Measurements from ENCODE around the gene C1D. TPM values are rescaled to one million over a fixed set of nuclear protein-coding genes. Genes with fewer than 3 reads are reported as not detected.

The C1D gene
- total RNA-seq, 1 donor from 2014 or later = 19.0 TPM

DNA sequence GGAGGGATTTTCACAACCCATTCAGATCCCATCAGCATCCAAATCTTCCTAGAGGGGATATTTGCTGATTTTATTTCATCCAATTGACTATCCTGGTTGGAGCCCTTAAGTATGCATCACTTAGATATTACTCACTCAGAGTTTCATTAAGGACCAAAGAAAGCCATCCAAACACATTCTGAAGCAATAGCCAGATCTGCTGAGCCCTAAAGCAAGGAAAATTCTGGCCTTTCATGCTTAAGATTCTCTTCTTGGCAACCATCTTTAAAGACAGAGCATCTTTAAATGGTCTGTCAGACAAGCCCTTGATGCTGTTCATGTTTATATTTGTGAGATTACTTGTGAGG is 40.9 kb upstream of the C1D start:
- H3K4me1 Mint-ChIP-seq (ENCODE audit: low read depth) = no peaks in the 10 kb centered on the region

DNA sequence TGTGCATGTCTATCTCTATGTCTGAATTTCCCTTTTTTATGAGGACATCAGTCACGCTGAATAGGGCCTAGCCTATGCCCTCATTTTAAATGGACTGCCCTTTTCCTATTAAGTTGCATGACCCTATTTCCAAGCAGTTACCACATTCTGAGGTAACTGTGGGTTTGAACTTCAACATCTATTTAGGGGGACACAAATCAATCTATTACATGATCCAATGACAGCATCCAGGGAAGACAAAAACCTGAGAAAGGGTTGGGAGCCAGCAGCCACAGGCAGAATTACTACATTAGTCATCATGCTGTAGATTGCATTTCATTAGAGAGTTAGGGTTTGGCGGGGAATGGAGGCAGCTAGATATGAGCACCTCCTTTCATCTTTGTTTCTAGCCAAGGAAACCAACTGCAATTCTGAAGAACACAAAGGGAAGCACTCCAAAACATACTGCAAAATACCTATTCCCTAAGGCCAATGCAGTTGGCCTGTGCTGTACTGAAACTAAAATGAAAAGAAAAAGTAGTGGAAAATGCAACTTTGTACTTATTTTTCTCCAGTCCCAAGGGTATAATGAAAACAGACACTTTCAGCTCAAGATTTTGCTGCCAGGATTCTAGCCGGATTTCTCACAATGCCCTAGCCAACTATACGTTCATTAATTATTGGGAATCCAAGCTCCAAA is 40.4 kb upstream of the C1D start:
- TF ChIP-seq, protein P1, sequence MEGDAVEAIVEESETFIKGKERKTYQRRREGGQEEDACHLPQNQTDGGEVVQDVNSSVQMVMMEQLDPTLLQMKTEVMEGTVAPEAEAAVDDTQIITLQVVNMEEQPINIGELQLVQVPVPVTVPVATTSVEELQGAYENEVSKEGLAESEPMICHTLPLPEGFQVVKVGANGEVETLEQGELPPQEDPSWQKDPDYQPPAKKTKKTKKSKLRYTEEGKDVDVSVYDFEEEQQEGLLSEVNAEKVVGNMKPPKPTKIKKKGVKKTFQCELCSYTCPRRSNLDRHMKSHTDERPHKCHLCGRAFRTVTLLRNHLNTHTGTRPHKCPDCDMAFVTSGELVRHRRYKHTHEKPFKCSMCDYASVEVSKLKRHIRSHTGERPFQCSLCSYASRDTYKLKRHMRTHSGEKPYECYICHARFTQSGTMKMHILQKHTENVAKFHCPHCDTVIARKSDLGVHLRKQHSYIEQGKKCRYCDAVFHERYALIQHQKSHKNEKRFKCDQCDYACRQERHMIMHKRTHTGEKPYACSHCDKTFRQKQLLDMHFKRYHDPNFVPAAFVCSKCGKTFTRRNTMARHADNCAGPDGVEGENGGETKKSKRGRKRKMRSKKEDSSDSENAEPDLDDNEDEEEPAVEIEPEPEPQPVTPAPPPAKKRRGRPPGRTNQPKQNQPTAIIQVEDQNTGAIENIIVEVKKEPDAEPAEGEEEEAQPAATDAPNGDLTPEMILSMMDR (IDR thresholded peaks at IDR 0.05; ENCODE audit: unreplicated experiment) = no peak
- DNase-seq (ENCODE audit: low spot score, unreplicated experiment) = no peak
- peaks cover 3% of the 10 kb centered on the region for H3K36me3 Mint-ChIP-seq (ENCODE audit: insufficient read depth)
- no peak overlapping the region for H3K4me3 Mint-ChIP-seq (ENCODE audit: low read depth)
- peaks cover 4% of the 10 kb centered on the region for H3K27me3 Mint-ChIP-seq
- no peak overlapping the region for H3K27ac Mint-ChIP-seq
- no peaks in the 10 kb centered on the region for H3K4me1 Mint-ChIP-seq (ENCODE audit: low read depth)
- H3K9me3 Mint-ChIP-seq (ENCODE audit: low read depth) = peaks cover 12% of the 10 kb centered on the region

More for the DNA sequence above, 40.9 kb upstream of the C1D start:
- peaks cover 12% of the 10 kb centered on the region for H3K9me3 Mint-ChIP-seq (ENCODE audit: low read depth)
- H3K4me3 Mint-ChIP-seq (ENCODE audit: low read depth) = no peak overlapping the region
- peaks cover 4% of the 10 kb centered on the region for H3K27me3 Mint-ChIP-seq
- TF ChIP-seq, protein P1 (IDR thresholded peaks at IDR 0.05; ENCODE audit: unreplicated experiment) = no peak
- no peak overlapping the region for H3K27ac Mint-ChIP-seq
- DNase-seq (ENCODE audit: low spot score, unreplicated experiment) = no peak
- peaks cover 3% of the 10 kb centered on the region for H3K36me3 Mint-ChIP-seq (ENCODE audit: insufficient read depth)

DNA sequence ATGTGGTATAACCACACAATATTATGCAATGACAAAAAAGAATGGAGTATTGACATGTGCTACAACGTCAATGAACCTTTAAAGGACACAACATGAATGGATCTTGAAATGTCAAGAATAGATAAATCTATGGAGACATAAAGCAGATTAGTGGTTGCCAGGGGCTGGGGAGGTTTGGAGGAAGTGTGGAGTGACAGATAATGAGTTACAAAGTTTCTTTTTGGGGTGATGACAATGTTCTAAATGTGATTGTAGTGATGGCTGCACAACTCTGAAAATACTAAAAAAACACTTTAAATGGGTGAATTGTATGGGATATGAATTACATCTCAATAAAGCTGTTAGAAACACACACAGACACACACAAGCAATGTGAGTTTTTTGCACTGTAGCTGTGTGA is 37.4 kb upstream of the C1D start:
- no peaks in the 10 kb centered on the region for H3K36me3 Mint-ChIP-seq (ENCODE audit: insufficient read depth)
- H3K27me3 Mint-ChIP-seq = peaks cover 6% of the 10 kb centered on the region

DNA sequence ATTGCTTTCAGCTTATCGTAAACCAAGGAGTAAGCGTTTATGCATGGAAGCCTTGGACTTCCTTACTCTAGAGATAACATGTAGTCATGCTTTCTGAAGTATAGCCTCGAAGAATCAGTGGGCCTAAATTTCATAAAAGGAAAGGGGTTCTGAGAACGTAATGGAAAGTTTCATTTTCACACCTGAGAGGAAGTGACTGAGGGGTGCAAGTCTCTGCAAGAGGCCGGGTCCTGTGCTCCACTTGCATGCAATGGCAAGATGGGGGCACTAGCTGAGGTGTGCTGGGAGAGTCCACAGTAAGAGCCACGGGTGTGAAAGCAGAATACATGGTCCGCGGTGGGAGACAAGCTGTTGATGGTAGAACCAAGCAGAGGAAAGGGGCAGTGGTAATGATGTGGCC is 36.5 kb upstream of the C1D start:
- Mint-ChIP-seq H3K4me1 (ENCODE audit: low read depth) (no peaks in the 10 kb centered on the region), H3K4me3 (ENCODE audit: low read depth) (no peak overlapping the region), H3K9me3 (ENCODE audit: low read depth) (no peaks in the 10 kb centered on the region), H3K27me3 (peaks cover 14% of the 10 kb centered on the region), H3K36me3 (ENCODE audit: insufficient read depth) (no peaks in the 10 kb centered on the region), H3K27ac (no peak overlapping the region)
- no peak for DNase-seq (ENCODE audit: low spot score, unreplicated experiment)
- TF ChIP-seq, protein P1 (IDR thresholded peaks at IDR 0.05; ENCODE audit: unreplicated experiment) = no peak

More for the DNA sequence above, 37.4 kb upstream of the C1D start:
- DNase-seq (ENCODE audit: low spot score, unreplicated experiment) = no peak
- TF ChIP-seq, protein P1 (IDR thresholded peaks at IDR 0.05; ENCODE audit: unreplicated experiment) = no peak
- Mint-ChIP-seq H3K4me3 (ENCODE audit: low read depth) (no peak overlapping the region), H3K27ac (no peak overlapping the region), H3K4me1 (ENCODE audit: low read depth) (no peaks in the 10 kb centered on the region), H3K9me3 (ENCODE audit: low read depth) (no peaks in the 10 kb centered on the region)

DNA sequence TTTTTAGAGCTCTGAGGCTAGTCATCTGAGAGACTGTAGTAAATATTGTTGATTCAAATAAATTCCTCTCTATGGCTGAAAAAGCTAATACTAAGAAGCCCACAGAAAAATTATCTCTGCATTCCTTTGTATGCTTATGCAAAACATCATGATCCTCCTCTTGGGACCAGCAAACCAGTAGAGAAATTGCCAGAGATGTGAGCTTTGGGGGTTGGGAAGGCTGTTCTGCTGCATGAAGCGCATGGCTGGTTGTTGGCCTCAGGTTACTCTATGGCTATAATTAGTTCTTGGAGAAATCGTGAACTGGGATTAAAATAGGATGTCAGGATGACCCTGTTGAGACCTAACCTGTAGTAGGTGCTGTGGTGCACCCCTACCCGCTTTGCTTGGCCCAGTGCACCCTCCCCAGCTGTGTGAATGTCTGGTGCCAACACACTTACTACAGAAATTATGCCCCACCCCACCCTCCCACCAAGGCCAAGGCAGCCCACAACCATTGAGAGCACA is 35.5 kb upstream of the C1D start:
- Mint-ChIP-seq H3K4me1 (ENCODE audit: low read depth) (no peaks in the 10 kb centered on the region), H3K4me3 (ENCODE audit: low read depth) (no peak overlapping the region), H3K27me3 (peaks cover 14% of the 10 kb centered on the region), H3K36me3 (ENCODE audit: insufficient read depth) (no peaks in the 10 kb centered on the region), H3K9me3 (ENCODE audit: low read depth) (no peaks in the 10 kb centered on the region), H3K27ac (no peak overlapping the region)
- DNase-seq (ENCODE audit: low spot score, unreplicated experiment) = no peak
- TF ChIP-seq, protein P1 (IDR thresholded peaks at IDR 0.05; ENCODE audit: unreplicated experiment) = no peak
